ENCODE data around the gene RAD51B.

DNA sequence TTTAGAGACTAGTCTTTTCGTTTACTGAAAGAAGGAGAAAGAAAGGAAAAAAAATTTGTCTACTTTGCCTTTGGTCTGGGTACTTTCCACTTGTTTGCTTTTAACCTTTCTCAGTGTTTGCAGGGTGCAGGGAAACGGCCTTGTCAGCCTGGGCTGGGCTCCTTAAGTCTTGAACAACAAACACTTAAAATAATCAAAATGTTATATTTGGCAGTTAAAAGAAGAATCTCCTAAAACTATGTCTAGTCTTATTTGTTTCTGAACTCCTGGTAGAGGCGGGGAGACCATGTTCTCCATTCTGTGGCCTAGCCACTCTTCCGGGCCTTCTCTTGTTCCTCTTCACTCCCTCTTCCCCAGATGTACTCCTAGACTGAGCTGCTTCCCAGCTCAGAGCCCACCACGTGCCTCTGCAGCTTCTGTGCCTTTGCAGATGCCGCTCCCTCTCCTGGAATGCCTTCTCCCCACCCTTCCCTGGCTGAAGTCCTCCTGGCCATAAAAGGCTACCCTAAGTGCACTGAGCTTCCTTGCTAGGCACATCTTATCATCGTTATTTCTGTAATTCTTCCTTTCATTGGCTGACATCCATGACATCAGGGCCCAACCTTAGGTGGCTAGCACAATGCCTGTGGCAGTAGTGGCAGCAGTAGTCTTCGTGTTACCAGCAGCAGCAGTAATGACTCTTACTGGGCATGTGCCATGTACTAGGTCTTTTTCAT, 540.4 kb downstream of the RAD51B start:
- TF ChIP-seq, protein P1, sequence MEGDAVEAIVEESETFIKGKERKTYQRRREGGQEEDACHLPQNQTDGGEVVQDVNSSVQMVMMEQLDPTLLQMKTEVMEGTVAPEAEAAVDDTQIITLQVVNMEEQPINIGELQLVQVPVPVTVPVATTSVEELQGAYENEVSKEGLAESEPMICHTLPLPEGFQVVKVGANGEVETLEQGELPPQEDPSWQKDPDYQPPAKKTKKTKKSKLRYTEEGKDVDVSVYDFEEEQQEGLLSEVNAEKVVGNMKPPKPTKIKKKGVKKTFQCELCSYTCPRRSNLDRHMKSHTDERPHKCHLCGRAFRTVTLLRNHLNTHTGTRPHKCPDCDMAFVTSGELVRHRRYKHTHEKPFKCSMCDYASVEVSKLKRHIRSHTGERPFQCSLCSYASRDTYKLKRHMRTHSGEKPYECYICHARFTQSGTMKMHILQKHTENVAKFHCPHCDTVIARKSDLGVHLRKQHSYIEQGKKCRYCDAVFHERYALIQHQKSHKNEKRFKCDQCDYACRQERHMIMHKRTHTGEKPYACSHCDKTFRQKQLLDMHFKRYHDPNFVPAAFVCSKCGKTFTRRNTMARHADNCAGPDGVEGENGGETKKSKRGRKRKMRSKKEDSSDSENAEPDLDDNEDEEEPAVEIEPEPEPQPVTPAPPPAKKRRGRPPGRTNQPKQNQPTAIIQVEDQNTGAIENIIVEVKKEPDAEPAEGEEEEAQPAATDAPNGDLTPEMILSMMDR (IDR thresholded peaks at IDR 0.05), result no peak
- TF ChIP-seq POLR2A (IDR thresholded peaks at IDR 0.05), result no peak
